Superior temporal gyrus (tissue), 1 donor: ENCODE data around the gene GRID1.

ENCODE experiments used
- DNase-seq: peaks from one replicate; pipeline ENCODE4 v3.0.0-alpha.2; 2016; ENCODE audit errors: extremely low spot score

The GRID1 gene

GRCh38 chr10:86368987-86369386 is 2.4 kb upstream of the GRID1 start:
- DNase-seq: no peak

- DNase-seq: no peak
These were observed 1.5 kb upstream of the GRID1 start for GRCh38 chr10:86368046-86368445.

GRCh38 chr10:86367152-86367951 is 757 bp upstream of the GRID1 start:
- peak; percentile 35 for DNase-seq

GRCh38 chr10:86366902-86367151 is 232 bp upstream of the GRID1 start:
- no peak for DNase-seq

- peak; percentile 50 for DNase-seq
These were observed 1.1 kb downstream of the GRID1 start for GRCh38 chr10:86365346-86366032.

- DNase-seq: peak; percentile 46
These were observed 1.9 kb downstream of the GRID1 start for GRCh38 chr10:86364491-86365345.

- peak; percentile 17 for DNase-seq
These were observed 2.6 kb downstream of the GRID1 start for GRCh38 chr10:86363833-86364490.

- peak; percentile 64 for DNase-seq
These were observed 3.3 kb downstream of the GRID1 start for GRCh38 chr10:86363184-86363832.

- no peak for DNase-seq
These were observed 3.9 kb downstream of the GRID1 start for GRCh38 chr10:86362586-86363183.

GRCh38 chr10:86362129-86362527 is 4.5 kb downstream of the GRID1 start:
- no peak for DNase-seq

- DNase-seq: peak; percentile 80
These were observed 5.2 kb downstream of the GRID1 start for GRCh38 chr10:86361156-86362128.

- peak; percentile 61 for DNase-seq
These were observed 5.9 kb downstream of the GRID1 start for GRCh38 chr10:86360657-86361056.

GRCh38 chr10:86359954-86360353 is 6.6 kb downstream of the GRID1 start:
- peak; percentile 32 for DNase-seq

GRCh38 chr10:86359111-86359510 is 7.5 kb downstream of the GRID1 start:
- no peak for DNase-seq

GRCh38 chr10:86357676-86358075 is 8.9 kb downstream of the GRID1 start:
- no peak for DNase-seq

GRCh38 chr10:86357041-86357440 is 9.6 kb downstream of the GRID1 start:
- DNase-seq: peak; percentile 63

- peak; percentile 30 for DNase-seq
These were observed 10.3 kb downstream of the GRID1 start for GRCh38 chr10:86356296-86356695.

- peak; percentile 96 for DNase-seq
These were observed 11.0 kb downstream of the GRID1 start for GRCh38 chr10:86355571-86356038.

GRCh38 chr10:86354761-86355540 is 11.6 kb downstream of the GRID1 start:
- no peak for DNase-seq
